Mesothelial cell of epicardium (in vitro differentiated cells): Measurements from ENCODE around the gene PTPRF. TPM values are rescaled to one million over a fixed set of nuclear protein-coding genes. Genes with fewer than 3 reads are reported as not detected.
A peak's percentile ranks its signal among the peaks of the same experiment; 100 is the strongest.
"Not testable (repeated sequence)": the region's sequence is repeated elsewhere in the genome, so short reads cannot be mapped to it uniquely, and the experiment has no call there.

Source experiments
- DNase-seq, 2 experiments: peaks; one replicate each; pipeline ENCODE4 v3.0.0; 2021; ENCODE audit warnings: low spot score in 2 of 2; ENCODE audit not compliant: unreplicated experiment in 2 of 2
- H3K27ac Mint-ChIP-seq: 2 replicates; pipeline ENCODE4 v1.8.0; 2021; ENCODE audit warnings: mixed read lengths
- H3K27me3 Mint-ChIP-seq: 2 replicates; pipeline ENCODE4 v1.8.0; 2021; ENCODE audit warnings: low read depth, mixed read lengths
- H3K36me3 Mint-ChIP-seq: 2 replicates; pipeline ENCODE4 v1.8.0; 2021; ENCODE audit warnings: mixed read lengths
- H3K4me1 Mint-ChIP-seq: 2 replicates; pipeline ENCODE4 v1.8.0; 2021; ENCODE audit warnings: mixed read lengths
- H3K4me3 Mint-ChIP-seq: 2 replicates; pipeline ENCODE4 v1.8.0; 2021; ENCODE audit warnings: mild to moderate bottlenecking, moderate library complexity, mixed read lengths
- H3K9me3 Mint-ChIP-seq: 2 replicates; pipeline ENCODE4 v1.8.0; 2021; ENCODE audit warnings: mixed read lengths
- CTCF ChIP-seq: fragments of 200-600 bp; sonication (generic); IDR thresholded peaks from one replicate; pipeline ENCODE4 v1.5.0; 2021; ENCODE audit warnings: antibody characterized with exemption; ENCODE audit not compliant: unreplicated experiment
- total RNA-seq: library from RNA; stranded (reverse); gene quantifications from 3 replicates; pipeline ENCODE4 v1.2.1, GENCODE V29; 2021

Gene PTPRF
- total RNA-seq, 1 donor from 2014 or later = 464 TPM

- DNase-seq = no peak
- TF ChIP-seq CTCF = no peak
- Mint-ChIP-seq H3K27me3 (peaks cover 4% of the 10 kb centered on the region), H3K36me3 (no peaks in the 10 kb centered on the region), H3K4me3 (no peak overlapping the region), H3K9me3 (no peaks in the 10 kb centered on the region), H3K4me1 (peaks cover 4% of the 10 kb centered on the region), H3K27ac (no peak overlapping the region)
Observed at GRCh38 chr1:43639976-43640794, 109.5 kb downstream of the PTPRF start.

- no peak for DNase-seq
- TF ChIP-seq CTCF = no peak
- Mint-ChIP-seq H3K9me3 (no peaks in the 10 kb centered on the region), H3K4me1 (peaks cover 8% of the 10 kb centered on the region), H3K27ac (peak overlapping the region; percentile 0), H3K4me3 (no peak overlapping the region), H3K36me3 (no peaks in the 10 kb centered on the region), H3K27me3 (peaks cover 4% of the 10 kb centered on the region)
Observed at GRCh38 chr1:43644558-43644957, 113.9 kb downstream of the PTPRF start.

- no peaks in the 10 kb centered on the region for H3K36me3 Mint-ChIP-seq
- H3K4me1 Mint-ChIP-seq = peaks cover 10% of the 10 kb centered on the region
- TF ChIP-seq CTCF = no peak
- H3K4me3 Mint-ChIP-seq = no peak overlapping the region
- peaks cover 4% of the 10 kb centered on the region for H3K27me3 Mint-ChIP-seq
- no peak for DNase-seq
- no peaks in the 10 kb centered on the region for H3K9me3 Mint-ChIP-seq
- H3K27ac Mint-ChIP-seq = no peak overlapping the region
Observed at GRCh38 chr1:43645461-43645860, 114.8 kb downstream of the PTPRF start.

DNA sequence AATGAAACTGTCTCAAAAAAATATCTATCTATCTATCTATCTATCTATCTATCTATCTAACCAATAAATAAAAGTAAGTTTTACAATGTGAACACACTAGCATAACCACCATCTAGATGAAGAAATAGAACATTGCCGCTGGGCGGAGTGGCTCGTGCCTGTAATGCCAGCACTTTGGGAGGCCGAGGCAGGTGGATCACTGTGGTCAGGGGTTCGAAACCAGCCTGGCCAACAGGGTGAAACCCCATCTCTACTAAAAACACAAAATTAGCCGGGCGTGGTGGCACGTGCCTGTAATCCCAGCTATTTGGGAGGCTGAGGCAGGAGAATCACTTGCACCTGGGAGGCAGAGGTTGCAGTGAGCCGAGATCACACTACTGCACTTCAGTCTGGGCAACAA, 116.6 kb downstream of the PTPRF start:
- H3K4me3 Mint-ChIP-seq = not testable (repeated sequence)

DNA sequence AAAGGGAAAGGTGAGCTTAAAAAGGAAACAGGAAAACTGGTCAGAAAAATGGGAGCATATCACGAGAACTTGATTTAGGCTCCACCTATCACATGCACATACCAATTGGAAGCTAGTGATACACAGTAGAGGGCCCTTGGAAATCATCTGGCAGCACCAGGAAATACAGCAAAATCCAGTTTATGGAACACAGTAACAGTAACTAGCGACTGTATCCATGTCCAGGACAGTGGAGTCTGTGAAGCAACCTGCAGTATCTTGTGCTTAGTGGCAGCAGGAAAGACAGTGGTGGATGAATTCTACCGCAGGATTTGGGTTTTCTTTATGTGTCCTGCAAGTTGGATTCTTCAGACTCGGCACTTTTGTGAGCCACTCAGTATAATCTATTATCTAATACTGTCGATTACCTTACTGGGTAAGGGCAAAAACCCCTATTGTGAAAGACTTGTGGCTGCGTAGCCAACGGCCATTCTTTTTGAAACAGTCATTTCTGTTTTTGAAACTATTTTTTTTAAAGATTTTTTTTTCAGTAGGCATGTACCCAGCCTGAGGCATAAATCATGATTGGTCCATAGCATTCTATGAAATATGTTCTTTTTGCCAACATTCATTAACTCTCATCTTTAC, 117.7 kb downstream of the PTPRF start:
- Mint-ChIP-seq H3K36me3 (peaks cover 3% of the 10 kb centered on the region), H3K4me1 (peaks cover 30% of the 10 kb centered on the region), H3K27me3 (peaks cover 4% of the 10 kb centered on the region), H3K27ac (peak overlapping the region; percentile 100), H3K9me3 (no peaks in the 10 kb centered on the region), H3K4me3 (peak overlapping the region; percentile 96)
- TF ChIP-seq CTCF = no peak
- no peak for DNase-seq

More for the DNA sequence above, 116.6 kb downstream of the PTPRF start:
- H3K36me3 Mint-ChIP-seq, H3K27ac Mint-ChIP-seq, DNase-seq, H3K9me3 Mint-ChIP-seq, H3K27me3 Mint-ChIP-seq: not testable (repeated sequence)
- H3K4me1 Mint-ChIP-seq = peaks cover 26% of the 10 kb centered on the region

DNA sequence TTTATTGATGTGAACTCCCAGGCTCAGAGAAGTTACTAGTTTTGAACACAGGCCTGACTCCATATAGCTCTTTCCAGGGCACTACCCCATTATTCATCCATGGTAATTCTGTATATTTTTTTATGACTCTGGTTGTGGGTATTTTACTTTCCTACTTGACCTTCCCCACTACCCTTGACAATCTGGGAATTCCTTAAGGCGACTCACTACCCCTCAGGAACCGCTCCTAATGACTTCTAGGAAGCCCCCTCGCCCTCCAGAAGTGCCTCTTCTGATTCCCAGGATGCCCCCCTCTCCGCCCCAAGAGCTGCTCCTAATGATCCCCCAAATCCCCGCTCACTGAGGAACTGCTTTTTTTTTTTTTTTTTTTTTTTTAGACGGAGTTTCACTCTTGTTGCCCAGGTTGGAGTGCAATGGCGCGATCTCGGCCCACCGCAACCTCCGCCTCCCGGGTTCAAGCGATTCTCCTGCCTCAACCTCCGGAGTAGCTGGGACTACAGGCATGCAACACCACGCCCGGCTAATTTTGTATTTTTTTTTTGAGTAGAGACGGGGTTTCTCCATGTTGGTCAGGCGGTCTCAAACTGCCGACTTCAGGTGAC, 118.3 kb downstream of the PTPRF start:
- Mint-ChIP-seq H3K27me3 (peaks cover 4% of the 10 kb centered on the region), H3K36me3 (peaks cover 3% of the 10 kb centered on the region), H3K4me1 (peaks cover 34% of the 10 kb centered on the region), H3K27ac (peak overlapping the region; percentile 100), H3K4me3 (peak overlapping the region; percentile 96), H3K9me3 (no peaks in the 10 kb centered on the region)
- no peak for DNase-seq
- TF ChIP-seq CTCF = no peak
